ENCODE measurements around the gene UMAD1. TPM values are rescaled to one million over a fixed set of nuclear protein-coding genes. Genes with fewer than 3 reads are reported as not detected.

UMAD1 gene
- total and polyA plus RNA-seq, 2 of the 4 experiments (the other 2 are of a cell fraction) = 5.2 to 8.4 TPM

DNA sequence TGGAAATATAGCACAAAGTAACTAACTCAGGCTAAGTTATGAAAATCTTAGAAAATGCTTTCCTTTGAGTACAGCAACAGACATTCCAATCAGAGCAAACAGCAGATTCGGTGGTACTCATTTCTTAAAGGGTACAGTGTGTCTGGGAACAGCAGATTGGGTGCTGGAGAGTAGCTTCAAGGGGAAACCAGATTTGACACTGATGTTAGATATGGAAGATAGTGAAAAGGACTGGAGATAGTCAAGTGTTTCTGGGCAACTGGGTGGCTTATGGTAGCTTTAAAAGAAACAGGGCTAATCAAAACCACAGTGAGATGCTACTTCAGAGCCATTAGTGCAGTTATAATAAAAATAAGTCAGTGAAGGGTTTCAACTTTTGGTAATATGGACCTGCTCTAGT, 12.1 kb upstream of the UMAD1 start:
- DNase-seq = no peak
- intact Hi-C loops (cut with micrococcal nuclease) (no loop called here), dilution Hi-C loops (cut with HindIII; ENCODE audit: low sequenced_read_pairs, unreplicated experiment) (no loop called here), in situ Hi-C loops (cut with MboI; ENCODE audit: low sequenced_read_pairs) (no loop called here)
- Histone ChIP-seq H3K4me1 (ENCODE audit: control insufficient read depth, insufficient read depth, low read length) (no peaks in the 10 kb centered on the region), H4K20me1 (ENCODE audit: insufficient read depth, low read length) (no peaks in the 10 kb centered on the region), H2BK20ac (ENCODE audit: low read depth, low read length) (no peak overlapping the region), H4K91ac (ENCODE audit: insufficient read depth, low read depth, low read length) (no peak overlapping the region), H3K9me1 (ENCODE audit: insufficient read depth, low read length) (no peaks in the 10 kb centered on the region), H3K18ac (ENCODE audit: low read depth, low read length) (no peak overlapping the region), H4K5ac (ENCODE audit: low read depth, low read length) (no peak overlapping the region), H3K27ac (ENCODE audit: insufficient read depth, low read length) (no peak overlapping the region), H3K36me3 (ENCODE audit: control insufficient read depth, insufficient read depth, low read length) (no peaks in the 10 kb centered on the region), H3K4me3 (ENCODE audit: insufficient read depth, low read depth, low read length) (no peak overlapping the region), H3K23ac (ENCODE audit: low read depth, low read length) (no peak overlapping the region), H3K14ac (replicated peaks; ENCODE audit: low read depth, low read length) (no peak overlapping the region), H4K8ac (ENCODE audit: low read depth in 2 of 2, low read length in 2 of 2) (no peak overlapping the region), H2AFZ (replicated peaks; ENCODE audit: low read length, poor library complexity) (no peak overlapping the region), H2AK9ac (replicated peaks; ENCODE audit: low read depth, low read length, poor library complexity) (no peak overlapping the region), H3K56ac (ENCODE audit: extremely low read depth, insufficient read depth, low read length) (no peak overlapping the region), H2BK5ac (ENCODE audit: low read depth, low read length, poor library complexity, severe bottlenecking) (no peak overlapping the region), H2AK5ac (ENCODE audit: low read depth, low read length) (no peak overlapping the region), H3K79me1 (ENCODE audit: low read depth in 1 of 2, low read length in 2 of 2) (no peaks in the 10 kb centered on the region), H3K4ac (ENCODE audit: low read depth, low read length) (no peak overlapping the region), H3K9ac (ENCODE audit: low read depth, low read length) (no peak overlapping the region), H2BK15ac (ENCODE audit: low read depth, low read length) (no peak overlapping the region), H3K4me2 (ENCODE audit: low read depth, low read length) (no peak overlapping the region), H3K9me3 (ENCODE audit: control insufficient read depth, insufficient read depth, low read length) (no peaks in the 10 kb centered on the region), H2BK120ac (ENCODE audit: low read depth, low read length) (no peak overlapping the region), H3K27me3 (ENCODE audit: control insufficient read depth, insufficient read depth, low read length) (no peaks in the 10 kb centered on the region)
- POLR2A ChIA-PET (ENCODE audit: unreplicated experiment) = no interaction called here
- ATAC-seq (ENCODE audit: low read depth) = no peak
- no CpG with 5 or more reads among the region's 1 CpG for WGBS, 2 experiments (ENCODE audit: extremely low coverage in 2 of 2, insufficient read length in 1 of 2)
- no TSS peak for BruUV-seq (replicated peaks)
- no peak for TF ChIP-seq SMC3 (IDR thresholded peaks at IDR 0.05; ENCODE audit: low read depth, low read length)
- TF ChIP-seq, protein P1, sequence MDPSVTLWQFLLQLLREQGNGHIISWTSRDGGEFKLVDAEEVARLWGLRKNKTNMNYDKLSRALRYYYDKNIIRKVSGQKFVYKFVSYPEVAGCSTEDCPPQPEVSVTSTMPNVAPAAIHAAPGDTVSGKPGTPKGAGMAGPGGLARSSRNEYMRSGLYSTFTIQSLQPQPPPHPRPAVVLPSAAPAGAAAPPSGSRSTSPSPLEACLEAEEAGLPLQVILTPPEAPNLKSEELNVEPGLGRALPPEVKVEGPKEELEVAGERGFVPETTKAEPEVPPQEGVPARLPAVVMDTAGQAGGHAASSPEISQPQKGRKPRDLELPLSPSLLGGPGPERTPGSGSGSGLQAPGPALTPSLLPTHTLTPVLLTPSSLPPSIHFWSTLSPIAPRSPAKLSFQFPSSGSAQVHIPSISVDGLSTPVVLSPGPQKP (IDR thresholded peaks at IDR 0.05; ENCODE audit: borderline replicate concordance, low read depth, low read length) = no peak
- no peak for TF ChIP-seq MAFK (IDR thresholded peaks at IDR 0.05; ENCODE audit: low read depth, low read length)
- no peak for TF ChIP-seq RFX5 (IDR thresholded peaks at IDR 0.05; ENCODE audit: low read depth, low read length)
- no peak for TF ChIP-seq USF2 (IDR thresholded peaks at IDR 0.05; ENCODE audit: low read depth, low read length)
- no peak for TF ChIP-seq MXI1 (IDR thresholded peaks at IDR 0.05; ENCODE audit: borderline replicate concordance, low read depth, low read length)
- TF ChIP-seq RAD21 (IDR thresholded peaks at IDR 0.05; ENCODE audit: low read length) = no peak
- no peak for TF ChIP-seq NFE2L2 (IDR thresholded peaks at IDR 0.05; ENCODE audit: low read depth, low read length)
- TF ChIP-seq, protein P2, sequence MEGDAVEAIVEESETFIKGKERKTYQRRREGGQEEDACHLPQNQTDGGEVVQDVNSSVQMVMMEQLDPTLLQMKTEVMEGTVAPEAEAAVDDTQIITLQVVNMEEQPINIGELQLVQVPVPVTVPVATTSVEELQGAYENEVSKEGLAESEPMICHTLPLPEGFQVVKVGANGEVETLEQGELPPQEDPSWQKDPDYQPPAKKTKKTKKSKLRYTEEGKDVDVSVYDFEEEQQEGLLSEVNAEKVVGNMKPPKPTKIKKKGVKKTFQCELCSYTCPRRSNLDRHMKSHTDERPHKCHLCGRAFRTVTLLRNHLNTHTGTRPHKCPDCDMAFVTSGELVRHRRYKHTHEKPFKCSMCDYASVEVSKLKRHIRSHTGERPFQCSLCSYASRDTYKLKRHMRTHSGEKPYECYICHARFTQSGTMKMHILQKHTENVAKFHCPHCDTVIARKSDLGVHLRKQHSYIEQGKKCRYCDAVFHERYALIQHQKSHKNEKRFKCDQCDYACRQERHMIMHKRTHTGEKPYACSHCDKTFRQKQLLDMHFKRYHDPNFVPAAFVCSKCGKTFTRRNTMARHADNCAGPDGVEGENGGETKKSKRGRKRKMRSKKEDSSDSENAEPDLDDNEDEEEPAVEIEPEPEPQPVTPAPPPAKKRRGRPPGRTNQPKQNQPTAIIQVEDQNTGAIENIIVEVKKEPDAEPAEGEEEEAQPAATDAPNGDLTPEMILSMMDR (conservative IDR thresholded peaks at IDR 0.05; ENCODE audit: low read depth, low read length) = no peak
- no peak for TF ChIP-seq FOS (IDR thresholded peaks at IDR 0.05; ENCODE audit: low read depth, low read length)
- TF ChIP-seq MAZ (IDR thresholded peaks at IDR 0.05; ENCODE audit: borderline replicate concordance, low read depth, low read length) = no peak
- no peak for TF ChIP-seq CHD1 (IDR thresholded peaks at IDR 0.05; ENCODE audit: low read depth, low read length)
- TF ChIP-seq BHLHE40 (IDR thresholded peaks at IDR 0.05; ENCODE audit: low read depth, low read length) = no peak
- no peak for TF ChIP-seq CEBPB (IDR thresholded peaks at IDR 0.05; ENCODE audit: low read depth, low read length)
- TF ChIP-seq POLR2A (IDR thresholded peaks at IDR 0.05; ENCODE audit: low read depth, low read length) = no peak
- no peak for TF ChIP-seq RCOR1 (IDR thresholded peaks at IDR 0.05; ENCODE audit: insufficient replicate concordance, low read length)
- CTCF ChIA-PET = no interaction called here
